HG02610 (cell line): ENCODE results near the gene CFAP58.

Experiments
- ATAC-seq: cut with Tn5 transposase; IDR thresholded peaks from one replicate; pipeline ENCODE4 v1.9.1; 2021; ENCODE audit warnings: mild to moderate bottlenecking, moderate library complexity; ENCODE audit not compliant: unreplicated experiment

The CFAP58 gene

GRCh38 chr10:104367904-104368303 is 14.3 kb downstream of the CFAP58 start:
- ATAC-seq, result no peak

GRCh38 chr10:104368381-104368780 is 14.7 kb downstream of the CFAP58 start:
- ATAC-seq, result no peak

GRCh38 chr10:104371753-104372152 is 18.1 kb downstream of the CFAP58 start:
- no peak for ATAC-seq

GRCh38 chr10:104374591-104374990 is 21.0 kb downstream of the CFAP58 start:
- ATAC-seq, result no peak

- ATAC-seq, result no peak
These were observed 23.2 kb downstream of the CFAP58 start for GRCh38 chr10:104376784-104377300.

- ATAC-seq, result no peak
These were observed 26.7 kb downstream of the CFAP58 start for GRCh38 chr10:104380336-104380735.

GRCh38 chr10:104387130-104387888 is 33.7 kb downstream of the CFAP58 start:
- ATAC-seq, result peak; percentile 69

- ATAC-seq, result no peak
These were observed 35.2 kb downstream of the CFAP58 start for GRCh38 chr10:104388830-104389229.

- no peak for ATAC-seq
These were observed 37.7 kb downstream of the CFAP58 start for GRCh38 chr10:104391150-104391968.

GRCh38 chr10:104391969-104392296 is 38.3 kb downstream of the CFAP58 start:
- ATAC-seq, result no peak

GRCh38 chr10:104393387-104393786 is 39.8 kb downstream of the CFAP58 start:
- ATAC-seq, result no peak

- no peak for ATAC-seq
These were observed 42.9 kb downstream of the CFAP58 start for GRCh38 chr10:104396581-104396980.

- no peak for ATAC-seq
These were observed 50.0 kb downstream of the CFAP58 start for GRCh38 chr10:104403636-104404035.

GRCh38 chr10:104406715-104407650 is 53.4 kb downstream of the CFAP58 start:
- ATAC-seq, result peak; percentile 53

- no peak for ATAC-seq
These were observed 59.9 kb downstream of the CFAP58 start for GRCh38 chr10:104413528-104413927.

GRCh38 chr10:104415526-104416165 is 62.0 kb downstream of the CFAP58 start:
- no peak for ATAC-seq

GRCh38 chr10:104416851-104417250 is 63.2 kb downstream of the CFAP58 start:
- ATAC-seq, result no peak

GRCh38 chr10:104417637-104418292 is 64.1 kb downstream of the CFAP58 start:
- ATAC-seq, result no peak

GRCh38 chr10:104424719-104425118 is 71.1 kb downstream of the CFAP58 start:
- peak; percentile 95 for ATAC-seq

GRCh38 chr10:104427989-104428388 is 74.4 kb downstream of the CFAP58 start:
- no peak for ATAC-seq
